ENCODE data around the gene TBC1D12.

- no peak for TF ChIP-seq CTCF (IDR thresholded peaks at IDR 0.05)
- TF ChIP-seq POLR2A (IDR thresholded peaks at IDR 0.05): no peak
- no peak for TF ChIP-seq POLR2AphosphoS5 (IDR thresholded peaks at IDR 0.05)
These were observed 37.8 kb downstream of the TBC1D12 start for GRCh38 chr10:94440096-94440495.

Measured in gastroesophageal sphincter (tissue), 3 donors.